Middle frontal gyrus (tissue), 1 donor: ENCODE results near the gene ARPC1A.
"Not testable (repeated sequence)": the region's sequence is repeated elsewhere in the genome, so short reads cannot be mapped to it uniquely, and the experiment has no call there.

ENCODE experiments used
- DNase-seq: peaks from one replicate; pipeline ENCODE4 v3.0.0-alpha.2; 2015; ENCODE audit warnings: low spot score; ENCODE audit errors: extremely low spot score

ARPC1A gene

DNA sequence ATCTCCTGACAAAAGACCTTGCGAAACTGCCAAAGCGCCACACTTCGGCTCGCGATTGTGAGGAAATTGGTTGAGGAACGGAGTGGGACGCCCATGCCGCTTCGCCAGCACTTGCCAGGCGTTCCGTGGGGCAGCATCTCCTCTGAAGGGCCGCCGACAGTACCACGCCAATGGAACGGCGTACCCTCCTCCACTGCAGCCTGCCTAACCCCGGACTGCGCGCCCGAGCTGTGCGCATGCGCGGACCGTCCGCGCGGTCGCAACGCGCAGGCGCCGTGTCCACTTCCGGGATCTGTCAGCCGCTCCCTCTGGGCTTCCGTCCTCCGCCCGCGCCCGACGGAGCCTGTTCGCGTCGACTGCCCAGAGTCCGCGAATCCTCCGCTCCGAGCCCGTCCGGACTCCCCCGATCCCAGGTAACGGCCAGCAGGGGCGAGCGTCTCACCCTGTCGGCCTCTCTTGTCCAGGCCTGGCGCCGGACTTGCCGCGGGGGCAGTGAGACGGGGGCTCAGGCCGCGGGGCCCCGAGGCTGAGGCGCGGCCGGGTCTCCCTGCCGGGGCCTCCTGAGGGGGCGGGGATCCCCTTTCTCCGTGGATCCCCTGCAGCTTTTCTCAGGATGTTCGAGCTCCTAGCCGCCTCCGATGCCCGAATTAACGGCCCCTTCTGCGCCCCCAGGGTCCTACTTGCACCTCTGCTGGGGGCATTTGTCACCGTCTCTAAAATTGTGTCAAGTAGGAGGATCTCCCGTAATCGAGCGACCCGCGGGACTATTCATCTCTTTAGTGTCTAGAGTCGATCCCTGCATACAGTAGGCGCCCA is at the start of gene ARPC1A:
TSS of gene ARPC1A (plus strand) at position 307 of the 816 bp plus-strand sequence. CDS start 7,456 bp downstream, outside the sequence.
- peak; percentile 83 for DNase-seq

GRCh38 chr7:99278180-99278579 is 47.5 kb upstream of the ARPC1A start:
- no peak for DNase-seq

GRCh38 chr7:99284165-99284564 is 41.5 kb upstream of the ARPC1A start:
- not testable (repeated sequence) for DNase-seq

GRCh38 chr7:99287779-99288534 is 37.7 kb upstream of the ARPC1A start:
- no peak for DNase-seq

- no peak for DNase-seq
Measured at GRCh38 chr7:99289185-99289584, 36.5 kb upstream of the ARPC1A start.

- DNase-seq, result not testable (repeated sequence)
Measured at GRCh38 chr7:99290148-99290547, 35.5 kb upstream of the ARPC1A start.

DNA sequence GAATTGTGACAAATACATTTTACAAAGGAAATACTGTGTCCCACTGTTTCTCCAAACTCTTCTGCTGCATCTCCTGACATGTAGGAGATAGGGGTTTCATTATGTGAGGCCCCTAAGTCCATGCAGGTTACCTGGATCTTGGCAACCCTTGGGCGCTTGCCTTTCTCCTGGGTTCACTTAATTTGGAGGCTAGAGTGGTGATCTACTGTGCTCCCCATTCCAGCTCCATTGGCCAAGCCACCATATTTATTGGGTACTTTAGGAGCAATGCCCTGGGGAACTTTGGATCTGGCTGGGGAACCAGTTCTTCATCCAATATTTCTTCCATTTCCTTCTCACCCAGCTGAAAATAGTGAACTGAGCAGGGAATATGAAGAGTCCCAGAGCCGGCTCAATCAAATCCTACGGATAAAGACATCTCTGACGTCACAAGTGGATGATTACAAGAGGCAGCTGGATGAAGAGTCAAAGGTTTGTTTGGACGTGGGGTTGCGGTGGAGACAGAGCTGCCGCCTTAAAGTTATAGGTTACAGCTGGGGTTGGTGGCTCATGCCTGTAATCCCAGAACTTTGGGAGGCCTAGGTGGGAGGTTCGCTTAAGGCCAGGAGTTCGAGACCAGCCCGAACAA is 34.6 kb upstream of the ARPC1A start:
- no peak for DNase-seq

DNA sequence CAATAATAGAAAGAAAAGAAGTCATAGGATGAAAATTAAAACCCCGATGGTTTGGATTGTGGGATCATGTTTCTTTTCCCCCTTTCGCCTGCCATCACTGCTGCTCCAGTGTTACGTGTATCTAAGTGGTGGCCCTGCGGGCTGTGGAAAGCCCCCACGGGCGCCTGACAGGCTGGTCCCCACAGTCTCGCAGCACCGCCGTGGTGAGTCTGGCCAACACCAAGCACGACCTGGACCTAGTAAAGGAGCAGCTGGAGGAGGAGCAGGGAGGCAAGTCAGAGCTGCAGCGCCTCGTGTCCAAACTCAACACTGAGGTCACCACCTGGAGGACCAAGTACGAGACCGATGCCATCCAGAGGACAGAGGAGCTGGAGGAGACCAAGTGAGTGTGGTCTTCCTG is 33.6 kb upstream of the ARPC1A start:
- no peak for DNase-seq

DNA sequence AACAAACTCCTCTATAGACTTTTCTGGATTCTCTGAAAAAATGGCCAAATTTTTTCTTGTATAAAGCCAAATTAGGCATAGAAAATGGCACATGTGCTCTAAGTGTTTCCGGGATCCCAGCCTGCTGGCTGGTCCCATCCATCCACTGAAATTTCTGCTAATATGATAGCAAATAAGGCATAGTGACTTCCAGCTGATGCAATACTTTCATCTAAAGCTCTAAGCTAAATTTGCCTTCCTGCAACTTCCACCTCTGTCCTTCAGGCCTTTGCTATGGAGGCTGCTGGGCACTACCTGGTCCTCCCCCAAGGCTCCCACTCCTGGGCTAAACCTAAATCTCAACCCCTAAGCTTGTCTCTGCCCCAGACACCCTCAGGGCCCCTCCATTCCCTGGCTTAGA is 32.5 kb upstream of the ARPC1A start:
- DNase-seq, result no peak

- no peak for DNase-seq
Measured at GRCh38 chr7:99293650-99294049, 32.0 kb upstream of the ARPC1A start.

DNA sequence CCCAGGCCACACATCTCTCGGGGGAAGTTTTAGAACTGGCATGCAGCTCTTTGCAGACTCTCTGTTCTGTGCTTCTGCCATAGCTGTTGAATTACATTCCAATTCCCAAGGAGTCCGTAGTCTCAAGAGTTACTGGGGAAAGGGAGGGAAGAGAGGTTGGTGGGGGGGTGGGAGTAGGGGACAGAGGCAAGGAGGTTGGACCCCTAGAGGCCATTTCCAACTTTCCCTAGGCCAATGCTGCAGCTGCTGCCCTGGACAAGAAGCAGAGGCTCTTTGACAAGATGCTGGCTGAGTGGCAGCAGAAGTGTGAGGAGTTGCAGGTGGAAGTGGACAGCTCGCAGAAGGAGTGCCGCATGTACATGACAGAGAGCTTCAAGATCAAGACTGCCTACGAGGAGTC is 29.2 kb upstream of the ARPC1A start:
- DNase-seq, result no peak

DNA sequence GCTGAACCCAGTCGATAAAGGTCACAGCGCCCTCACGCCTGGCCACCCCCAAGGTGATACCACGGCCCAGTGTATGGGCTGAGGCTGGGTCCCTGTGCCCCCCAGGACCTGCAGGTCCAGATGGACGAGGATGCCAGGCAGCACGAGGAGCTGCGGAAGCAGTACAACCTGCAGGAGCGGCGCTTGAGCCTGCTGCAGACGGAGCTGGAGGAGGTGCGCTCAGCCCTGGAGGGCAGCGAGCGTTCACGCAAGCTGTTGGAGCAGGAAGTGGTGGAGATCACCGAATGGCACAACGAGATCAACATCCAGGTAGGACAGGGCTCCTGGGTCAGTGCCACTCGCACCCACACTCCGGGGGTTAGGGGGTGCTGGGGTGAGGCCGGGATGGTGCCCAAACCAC is 24.2 kb upstream of the ARPC1A start:
- DNase-seq, result no peak

- no peak for DNase-seq
Measured at GRCh38 chr7:99305473-99306260, 20.0 kb upstream of the ARPC1A start.

DNA sequence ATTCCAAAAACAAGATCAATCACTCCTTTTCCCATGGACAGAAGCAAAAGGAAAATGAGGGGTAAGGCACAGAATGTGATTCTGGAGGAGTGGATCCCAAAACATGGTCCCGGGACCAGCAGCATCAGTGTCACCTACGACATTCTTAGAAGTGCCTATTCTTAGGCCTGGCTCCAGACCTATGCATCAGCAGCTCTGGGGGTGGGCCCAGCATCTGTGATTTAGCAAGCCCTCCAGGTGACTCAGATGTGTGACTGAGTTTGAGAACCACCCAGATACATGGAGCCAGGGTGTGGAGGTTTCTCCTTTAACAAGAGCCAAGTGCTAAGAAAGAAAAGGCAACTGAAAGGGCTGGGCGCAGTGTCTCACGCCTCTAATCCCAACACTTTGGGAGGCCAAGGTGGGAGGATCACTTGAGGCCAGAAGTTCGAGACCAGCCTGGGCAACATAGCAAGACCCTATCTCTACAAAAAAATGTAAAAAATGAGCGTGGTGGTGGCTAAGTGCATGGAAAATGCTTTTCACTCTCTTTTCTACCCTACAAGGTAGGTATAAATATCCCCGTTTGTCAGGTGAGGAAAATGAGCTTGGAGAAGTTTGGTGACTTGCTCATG is 17.1 kb upstream of the ARPC1A start:
- peak; percentile 9 for DNase-seq

- DNase-seq, result no peak
Measured at GRCh38 chr7:99309111-99309510, 16.6 kb upstream of the ARPC1A start.

- DNase-seq, result no peak
Measured at GRCh38 chr7:99310004-99310403, 15.7 kb upstream of the ARPC1A start.

- no peak for DNase-seq
Measured at GRCh38 chr7:99311702-99312101, 14.0 kb upstream of the ARPC1A start.

DNA sequence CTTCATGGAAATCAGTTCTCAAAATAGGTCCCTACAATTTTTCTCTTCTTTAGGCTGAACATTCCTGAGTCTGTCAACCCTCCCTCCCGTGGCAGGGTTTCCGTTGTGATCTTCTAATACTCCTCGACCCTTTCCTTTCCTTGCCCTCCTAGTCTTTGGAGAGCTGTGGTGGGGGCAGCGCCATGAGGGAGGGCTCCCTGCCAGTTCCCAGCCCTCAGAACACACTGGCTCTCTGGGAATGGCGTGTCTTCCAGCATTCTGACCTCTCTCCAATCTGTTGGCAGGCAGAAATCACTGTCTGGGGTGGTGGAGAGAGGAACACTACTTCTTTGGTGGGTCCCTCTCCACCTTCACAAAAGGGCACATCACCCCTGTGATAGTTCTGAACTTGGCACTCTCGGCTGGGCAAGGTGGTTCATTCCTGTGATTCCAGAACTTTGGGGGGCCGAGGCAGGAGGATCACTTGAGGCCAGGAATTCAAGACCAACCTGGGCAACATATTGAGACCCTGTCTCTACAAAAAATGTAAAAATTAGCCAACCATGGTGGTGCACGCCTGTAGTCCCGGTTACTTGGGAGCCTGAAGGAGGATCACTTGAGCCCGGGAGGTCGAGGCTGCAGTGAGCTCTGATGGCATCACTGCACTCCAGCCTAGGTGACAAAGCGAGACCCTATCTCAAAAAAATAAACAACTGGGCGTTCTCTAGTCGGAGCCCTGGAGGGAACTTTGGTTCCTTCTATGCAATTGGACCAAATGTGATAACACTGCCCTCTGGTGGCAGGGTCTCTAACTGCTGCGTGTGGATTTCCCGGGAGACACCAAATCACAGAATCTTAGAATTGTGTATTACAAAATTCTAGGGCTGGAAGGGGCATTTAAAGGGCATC is 13.1 kb upstream of the ARPC1A start:
- peak; percentile 72 for DNase-seq

DNA sequence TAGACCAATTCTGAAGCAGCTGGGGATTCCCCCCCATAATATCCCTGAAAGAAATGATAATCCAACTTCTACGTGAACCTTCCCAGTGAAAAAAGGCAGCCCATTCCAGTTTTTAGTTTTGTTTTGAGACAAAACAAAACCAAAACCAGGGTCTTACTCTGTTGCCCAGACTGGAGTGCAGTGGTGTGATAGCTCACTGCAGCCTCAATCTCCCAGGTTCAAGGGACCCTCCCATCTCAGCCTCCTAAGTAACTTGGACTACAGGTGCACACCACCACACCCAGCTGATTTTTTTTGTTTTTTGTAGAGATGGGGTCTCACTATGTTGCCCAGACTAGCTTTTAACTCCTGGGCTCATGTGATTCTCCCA is 12.5 kb upstream of the ARPC1A start:
- DNase-seq, result no peak

DNA sequence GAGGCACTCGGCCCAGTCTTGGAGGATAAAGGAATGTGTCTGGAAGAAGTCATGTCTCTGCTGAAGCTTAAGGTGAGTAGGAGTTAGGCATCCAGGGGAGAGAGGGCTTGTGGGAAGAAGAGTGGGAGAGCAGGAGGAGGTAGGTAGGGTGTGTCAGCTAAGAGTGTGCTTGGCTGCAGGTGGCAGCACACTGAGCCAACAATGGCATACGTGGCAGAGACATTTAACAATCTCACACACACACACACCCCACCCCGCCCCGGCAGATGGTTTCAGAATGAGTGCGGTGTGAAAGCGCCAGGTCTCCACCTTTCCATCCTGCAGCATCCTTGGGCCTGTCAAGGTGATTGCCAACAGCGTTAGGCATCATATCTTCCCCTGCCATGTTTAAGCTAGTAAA is 11.2 kb upstream of the ARPC1A start:
- no peak for DNase-seq
